GM19193 (cell line): ENCODE measurements around the gene PWWP2B.

Experiments used
- POLR2A ChIP-seq: IDR thresholded peaks from 4 replicates; pipeline ENCODE4 v1.6.1; 2011; ENCODE audit not compliant: insufficient read depth, insufficient read length; ENCODE audit errors: extremely low read depth

The PWWP2B gene

DNA sequence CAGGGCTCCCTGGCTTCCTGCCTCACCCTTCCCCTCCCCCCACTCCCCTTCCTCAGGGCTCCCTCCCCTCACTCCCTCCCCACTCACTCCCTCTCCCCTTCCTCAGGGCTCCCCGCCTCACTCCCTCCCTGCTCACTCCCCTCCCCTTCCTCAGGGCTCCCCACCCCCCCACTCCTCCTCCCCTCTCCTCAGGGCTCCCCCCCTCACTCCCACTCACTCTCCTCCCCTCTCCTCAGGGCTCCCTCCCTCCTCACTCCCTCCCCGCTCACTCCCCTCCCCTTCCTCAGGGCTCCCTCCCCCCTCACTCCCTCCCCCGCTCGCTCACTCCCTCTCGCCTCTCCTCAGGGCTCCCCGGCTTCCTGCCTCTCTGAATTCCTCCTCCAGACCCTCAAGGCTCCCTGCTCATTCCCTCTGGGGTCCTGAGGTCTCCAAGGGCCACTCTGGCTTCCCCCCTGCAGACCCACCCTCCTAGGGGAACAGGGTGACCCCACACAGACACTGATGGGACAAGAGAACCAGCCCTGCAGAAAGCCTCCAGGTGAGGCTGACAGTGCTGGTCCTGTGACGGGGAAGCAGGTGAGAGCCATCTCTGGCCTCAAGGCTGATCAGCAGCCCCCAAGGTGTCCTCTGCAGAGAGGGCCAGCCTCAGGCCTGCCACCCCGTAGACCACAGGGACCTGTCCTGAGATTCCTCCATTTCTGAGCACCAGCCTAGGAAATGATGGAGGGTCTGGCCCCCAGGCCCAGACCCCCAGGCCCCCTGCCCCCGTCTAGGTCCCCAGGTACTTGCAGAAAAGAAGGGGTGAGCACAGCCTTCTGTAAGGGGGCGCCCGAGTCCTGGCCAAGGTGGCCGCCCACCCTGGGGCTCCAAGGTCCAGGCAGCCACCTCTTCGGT lies 47.2 kb downstream of the PWWP2B start:
- no peak for TF ChIP-seq POLR2A

DNA sequence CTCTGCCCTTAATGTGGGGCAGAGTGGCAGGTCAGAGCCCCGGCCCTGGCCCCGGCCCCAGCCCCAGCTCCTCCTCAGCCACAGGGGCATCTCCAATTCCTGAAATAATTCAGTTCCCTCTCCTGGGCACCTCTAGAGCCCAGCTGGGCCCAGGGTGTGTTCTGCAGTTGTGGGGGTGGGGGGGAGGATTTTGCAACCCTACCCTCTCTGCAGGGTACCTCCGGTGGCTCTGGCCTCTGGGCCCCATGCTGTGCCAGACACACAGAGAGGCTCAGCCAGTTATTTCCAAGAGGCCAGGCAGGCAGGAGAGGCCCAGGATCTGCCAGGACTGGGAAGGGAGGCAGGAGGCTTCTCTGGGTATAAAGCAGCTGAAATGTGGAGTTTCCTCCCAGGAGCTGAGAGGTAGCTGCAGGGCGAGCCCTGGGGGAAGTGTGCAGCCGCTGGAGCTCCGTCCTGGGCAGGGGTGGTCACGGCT lies 47.9 kb downstream of the PWWP2B start:
- no peak for TF ChIP-seq POLR2A

DNA sequence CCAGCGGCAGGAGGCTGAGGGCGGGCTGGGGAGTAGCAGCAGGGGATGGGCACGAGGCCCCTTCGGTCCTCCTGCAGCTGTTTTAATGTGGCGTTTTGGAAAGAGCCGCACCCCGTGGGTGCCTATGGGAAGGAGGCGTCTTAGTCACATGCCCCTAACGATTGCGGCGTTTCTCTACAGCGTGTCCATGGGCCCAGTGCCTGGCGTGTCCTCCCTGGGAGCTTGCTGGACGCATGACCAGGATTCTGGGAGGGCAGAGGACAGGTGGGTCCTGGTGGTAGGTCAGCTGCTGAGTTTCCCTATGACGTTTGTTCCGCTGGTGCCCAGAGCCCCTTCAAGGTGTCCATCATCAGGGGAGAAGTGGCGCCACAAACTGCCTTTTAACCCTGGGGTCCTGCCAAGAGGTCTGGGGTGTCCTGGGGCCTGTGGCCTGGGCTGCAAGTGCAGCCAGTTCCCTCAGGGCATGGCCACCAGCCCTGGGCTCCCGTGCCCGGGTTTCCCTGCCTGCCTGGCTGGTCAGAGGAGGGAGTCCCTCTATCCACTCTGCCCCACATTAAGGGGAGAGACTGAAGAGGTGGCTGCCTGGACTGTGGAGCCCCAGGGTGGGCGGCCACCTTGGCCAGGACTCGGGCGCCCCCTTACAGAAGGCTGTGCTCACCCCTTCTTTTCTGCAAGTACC lies 48.7 kb downstream of the PWWP2B start:
- TF ChIP-seq POLR2A, result no peak

DNA sequence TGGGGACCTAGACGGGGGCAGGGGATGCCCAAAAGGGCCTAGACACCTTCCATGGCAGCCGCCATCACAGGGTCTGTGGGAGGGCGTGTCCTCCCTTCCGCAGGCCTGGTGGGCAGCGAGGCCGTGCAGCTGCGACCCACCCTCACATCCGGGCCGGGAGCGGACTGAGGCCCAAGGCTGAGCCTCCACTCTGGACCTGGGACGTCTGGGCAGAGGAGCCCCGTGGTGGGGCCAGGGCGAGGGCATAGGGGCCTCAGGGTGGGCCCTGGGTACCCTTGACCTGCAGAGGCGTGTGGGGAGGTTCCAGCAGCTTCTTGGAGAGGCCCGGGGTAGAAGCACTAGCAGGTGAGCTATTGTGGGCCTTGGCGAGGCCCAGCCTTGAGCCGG lies 49.2 kb downstream of the PWWP2B start:
- TF ChIP-seq POLR2A, result no peak

DNA sequence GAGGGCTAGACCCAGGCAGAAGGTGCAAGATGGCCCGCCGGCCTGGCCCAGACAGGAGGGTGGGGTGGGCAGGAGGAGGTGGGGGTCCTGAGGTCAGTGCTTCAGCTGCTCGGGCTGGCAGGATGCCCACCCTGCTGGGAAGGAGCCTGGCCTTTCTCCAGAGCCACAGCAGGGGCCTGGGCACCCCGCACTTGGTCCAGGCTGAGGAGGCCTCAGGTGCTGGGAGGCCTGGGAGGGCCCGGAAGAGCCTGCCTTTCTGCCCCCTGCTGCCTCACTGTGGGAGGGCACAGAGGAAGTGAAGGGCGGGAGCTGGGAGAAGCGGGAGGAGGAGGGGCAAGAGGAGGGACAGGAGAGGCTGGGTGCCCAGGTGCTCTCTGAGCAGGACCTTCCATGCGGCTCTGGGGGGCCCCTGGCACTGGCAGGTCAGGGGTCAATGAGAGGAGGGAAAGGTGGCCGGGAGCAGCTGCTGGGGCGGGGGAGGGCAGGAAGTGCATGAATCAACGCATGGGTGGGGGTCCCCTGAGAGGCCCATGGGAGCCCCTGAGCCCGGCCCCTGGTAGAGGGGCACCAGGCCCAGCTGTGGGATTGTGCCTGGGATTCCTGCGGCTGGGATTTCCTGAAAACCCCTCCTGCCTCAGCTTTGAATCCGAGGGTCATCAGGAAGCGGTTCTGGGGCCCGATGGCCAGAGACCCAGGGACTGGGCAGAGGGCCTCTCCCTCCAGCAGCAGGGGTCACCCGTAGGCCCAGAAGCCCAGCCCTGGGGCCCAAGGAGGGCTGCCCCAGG lies 49.9 kb downstream of the PWWP2B start:
- TF ChIP-seq POLR2A, result no peak

DNA sequence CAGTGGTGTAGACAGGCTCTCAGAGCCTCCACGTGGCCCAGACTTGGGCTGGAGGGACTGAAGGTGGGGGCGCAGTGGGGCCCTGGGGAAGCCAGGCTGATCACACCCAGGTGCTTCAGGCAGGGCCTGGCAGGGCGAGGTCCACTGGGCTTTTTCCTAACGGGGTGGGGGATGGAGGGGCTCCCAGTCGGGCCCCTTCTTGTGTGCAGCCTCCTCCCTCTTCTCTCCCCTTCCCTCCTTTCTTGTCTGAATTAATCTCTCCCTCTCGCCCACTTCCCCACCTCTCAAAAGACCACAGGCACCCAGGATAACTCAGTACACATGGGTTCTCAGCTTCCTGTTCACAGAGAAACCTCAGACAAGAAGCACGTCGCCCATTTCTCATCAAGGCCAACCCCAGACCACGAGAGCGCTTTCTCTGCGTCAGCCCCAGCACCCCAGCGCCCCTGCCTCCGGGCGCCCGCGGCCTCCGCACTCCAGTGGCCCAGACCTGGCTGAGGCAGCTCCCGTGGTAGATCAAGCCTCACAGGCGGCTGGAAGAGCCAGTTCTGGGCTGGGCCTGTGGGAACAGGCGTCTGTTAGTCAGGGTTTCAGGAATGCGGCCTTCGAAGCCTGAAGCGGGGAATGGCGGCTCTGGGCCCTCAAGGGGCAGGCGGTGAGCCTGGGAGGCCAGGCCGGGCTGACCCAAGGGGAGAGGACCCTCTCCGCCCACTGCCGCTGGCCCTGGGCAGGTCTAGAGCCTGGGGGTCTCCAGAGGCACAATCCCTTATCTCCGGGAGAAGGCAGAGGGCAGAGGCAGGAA lies 50.6 kb downstream of the PWWP2B start:
- TF ChIP-seq POLR2A, result no peak

DNA sequence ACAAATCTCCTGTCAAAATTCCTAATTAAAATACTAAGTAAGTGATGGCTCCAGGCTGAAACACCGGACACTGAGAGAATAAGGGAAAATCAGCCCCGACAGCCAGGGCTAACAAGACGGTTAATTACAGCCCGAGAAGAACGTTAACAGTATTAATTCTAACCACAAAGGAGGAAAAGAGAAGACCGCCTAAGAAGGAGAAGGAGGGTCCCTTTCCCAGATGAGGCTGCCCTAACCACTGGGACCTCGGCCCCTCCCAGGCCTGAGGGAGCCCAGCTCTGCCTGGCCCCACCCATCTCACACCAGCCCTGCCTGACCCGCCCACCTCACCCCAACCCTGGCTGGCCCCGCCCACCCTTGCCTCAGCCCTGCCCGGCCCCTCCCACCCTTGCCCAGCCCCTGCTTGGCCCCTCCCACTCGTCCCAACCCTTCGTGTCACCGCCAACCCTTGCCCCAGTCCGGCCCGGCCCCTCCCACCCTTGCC lies 51.3 kb downstream of the PWWP2B start:
- TF ChIP-seq POLR2A, result no peak

DNA sequence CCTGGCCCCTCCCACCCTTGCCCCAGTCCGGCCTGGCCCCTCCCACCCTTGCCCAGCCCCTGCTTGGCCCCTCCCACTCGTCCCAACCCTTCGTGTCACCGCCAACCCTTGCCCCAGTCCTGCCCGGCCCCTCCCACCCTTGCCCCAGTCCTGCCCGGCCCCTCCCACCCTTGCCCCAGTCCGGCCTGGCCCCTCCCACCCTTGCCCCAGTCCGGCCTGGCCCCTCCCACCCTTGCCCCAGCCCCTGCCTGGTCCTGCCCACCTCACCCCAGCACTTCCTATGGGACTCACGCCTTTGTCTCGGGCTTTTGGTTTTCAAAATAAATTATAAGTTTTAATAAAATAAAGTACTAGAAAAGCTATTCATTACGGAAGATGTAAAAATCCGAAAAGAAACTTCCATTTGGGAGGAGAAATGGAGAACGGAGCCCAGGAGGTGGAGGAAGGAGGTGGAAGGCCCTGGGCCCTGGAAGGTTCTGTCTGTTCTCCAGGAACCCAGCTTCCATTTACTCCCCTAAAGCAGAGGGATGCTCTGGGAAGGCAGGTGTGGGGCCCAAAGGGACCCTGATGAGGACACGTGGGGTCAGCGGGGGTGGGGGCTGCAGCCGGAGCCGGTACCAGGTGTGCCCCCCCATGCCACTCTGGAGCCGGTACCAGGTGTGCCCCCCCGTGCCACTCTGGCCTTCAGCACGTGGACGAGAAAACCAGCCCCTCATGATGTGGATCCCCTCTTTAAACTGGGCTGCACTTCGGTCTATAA lies 52.2 kb downstream of the PWWP2B start:
- no peak for TF ChIP-seq POLR2A

DNA sequence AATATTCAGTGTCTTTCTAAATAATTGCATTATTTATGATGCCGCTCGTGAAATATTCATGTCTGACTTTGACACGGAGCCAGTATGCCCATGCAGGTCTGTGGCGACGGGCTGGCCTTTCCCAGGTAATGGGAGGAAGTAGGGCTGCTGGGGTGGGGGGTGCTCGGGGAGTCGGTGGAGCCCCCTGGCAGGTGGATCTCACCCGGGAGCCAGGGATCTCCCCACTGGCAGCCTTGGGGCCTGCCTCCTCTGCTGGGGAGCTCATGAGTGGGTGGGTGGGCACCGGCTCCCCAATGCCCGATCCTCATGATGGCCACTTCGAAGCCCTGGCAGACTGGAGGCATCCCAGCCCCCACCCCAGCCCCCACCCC lies 52.8 kb downstream of the PWWP2B start:
- no peak for TF ChIP-seq POLR2A

DNA sequence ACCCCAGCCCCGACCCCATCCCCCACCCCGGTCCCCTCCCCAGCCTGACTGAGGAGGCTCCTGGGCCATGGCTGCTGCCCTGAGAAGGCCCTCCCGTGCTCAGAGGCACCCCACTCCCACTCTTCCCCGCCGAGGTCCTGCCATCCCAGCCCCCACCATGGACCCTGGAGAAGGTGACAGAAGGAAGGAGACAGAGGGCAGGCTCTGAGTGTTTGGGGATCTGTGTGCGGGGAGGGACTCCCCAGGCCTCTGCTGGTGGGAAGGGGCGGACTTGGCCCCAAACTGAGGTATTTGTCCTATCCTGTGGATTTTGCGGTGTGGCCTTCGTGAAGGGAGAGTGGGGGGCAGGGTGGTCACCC lies 53.4 kb downstream of the PWWP2B start:
- TF ChIP-seq POLR2A, result no peak

DNA sequence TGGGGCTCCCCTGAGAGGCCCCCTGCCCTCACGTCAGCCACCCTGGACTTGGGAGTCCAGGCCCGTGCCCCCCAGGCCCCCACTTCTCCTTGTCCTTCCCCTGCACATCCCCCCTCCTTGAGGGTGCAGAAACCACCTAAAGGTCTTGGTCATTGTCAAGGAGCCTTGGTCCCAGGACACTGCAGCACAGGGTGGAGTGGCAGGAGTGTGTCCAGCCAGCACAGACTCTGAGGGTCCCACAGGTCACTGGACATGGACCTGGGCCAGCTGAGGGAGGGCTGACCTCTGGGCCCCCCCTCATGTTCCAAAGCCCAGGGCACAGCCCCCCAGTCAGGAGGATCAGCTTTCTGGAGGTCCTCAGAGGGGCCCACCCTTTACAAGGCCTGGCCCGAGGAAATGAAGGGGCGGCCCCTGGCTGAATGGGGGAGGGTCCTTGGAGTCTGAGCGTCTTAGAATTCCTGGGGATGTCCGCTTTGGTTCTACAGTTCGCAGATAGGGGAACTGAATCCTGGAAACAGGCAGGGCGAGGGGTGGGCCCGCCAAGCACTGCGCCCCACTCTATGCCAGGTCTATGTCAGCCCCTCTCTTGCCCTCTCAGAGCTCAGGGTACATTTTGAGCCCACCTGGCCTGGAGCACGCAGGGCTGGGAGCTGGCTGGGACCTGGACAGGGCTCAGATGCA lies 54.0 kb downstream of the PWWP2B start:
- no peak for TF ChIP-seq POLR2A

DNA sequence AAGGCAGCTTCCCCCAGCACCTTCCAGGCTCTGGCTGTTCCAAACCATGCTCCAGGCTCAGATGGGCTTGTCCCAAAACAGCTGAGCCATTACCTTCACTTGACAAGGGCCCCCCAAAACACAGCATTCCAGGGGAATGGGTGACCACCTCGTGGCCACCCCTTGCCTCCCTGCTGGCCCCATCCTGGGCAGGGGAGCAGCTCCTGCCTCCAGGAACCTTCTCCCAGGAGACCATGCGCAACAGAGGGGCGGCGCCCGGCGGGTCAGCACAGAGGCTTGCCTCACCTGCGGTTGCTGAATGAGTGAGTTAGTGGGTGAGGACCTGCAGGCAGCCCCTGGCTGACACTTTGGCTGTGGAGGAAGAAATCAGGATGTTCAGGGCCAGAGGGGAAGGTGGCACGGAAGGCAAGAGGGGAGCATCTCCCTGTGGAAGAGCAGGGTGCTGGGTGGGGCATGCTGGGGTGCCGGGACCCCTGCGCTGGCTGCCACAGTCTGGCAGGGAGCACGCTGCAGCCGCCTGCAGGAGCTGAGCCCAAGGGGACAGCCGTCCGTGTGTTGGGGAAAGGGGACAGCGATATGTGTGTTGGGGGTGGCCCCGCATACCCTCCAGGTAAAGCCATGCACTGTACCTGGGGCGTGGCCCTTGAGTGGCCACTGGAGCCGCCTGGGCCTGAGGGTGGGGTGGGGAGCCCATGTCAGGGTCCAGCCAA lies 54.7 kb downstream of the PWWP2B start:
- TF ChIP-seq POLR2A, result no peak
